Measurements from ENCODE around the gene FAM120B.

DNA sequence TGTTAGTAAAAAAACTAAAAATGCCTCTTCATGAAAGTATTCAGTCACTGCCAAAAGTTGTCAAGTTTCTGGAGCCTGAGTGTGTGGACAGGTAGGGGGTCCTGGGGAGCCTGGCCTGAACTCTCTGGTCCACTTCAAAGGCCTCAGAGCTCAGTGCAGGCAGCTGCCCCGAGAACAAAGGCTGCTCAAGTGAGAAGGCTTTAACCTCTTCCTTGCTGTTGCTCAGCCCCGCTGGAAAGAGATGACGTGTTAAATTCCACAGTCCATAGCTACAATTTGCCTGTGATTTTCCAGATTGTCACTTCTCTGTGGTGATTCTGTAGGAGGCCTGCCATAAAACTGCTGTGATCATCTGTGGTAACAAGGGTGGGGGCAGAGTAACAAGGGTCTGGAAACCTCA, 96.9 kb downstream of the FAM120B start:
- TF ChIP-seq, protein P1, sequence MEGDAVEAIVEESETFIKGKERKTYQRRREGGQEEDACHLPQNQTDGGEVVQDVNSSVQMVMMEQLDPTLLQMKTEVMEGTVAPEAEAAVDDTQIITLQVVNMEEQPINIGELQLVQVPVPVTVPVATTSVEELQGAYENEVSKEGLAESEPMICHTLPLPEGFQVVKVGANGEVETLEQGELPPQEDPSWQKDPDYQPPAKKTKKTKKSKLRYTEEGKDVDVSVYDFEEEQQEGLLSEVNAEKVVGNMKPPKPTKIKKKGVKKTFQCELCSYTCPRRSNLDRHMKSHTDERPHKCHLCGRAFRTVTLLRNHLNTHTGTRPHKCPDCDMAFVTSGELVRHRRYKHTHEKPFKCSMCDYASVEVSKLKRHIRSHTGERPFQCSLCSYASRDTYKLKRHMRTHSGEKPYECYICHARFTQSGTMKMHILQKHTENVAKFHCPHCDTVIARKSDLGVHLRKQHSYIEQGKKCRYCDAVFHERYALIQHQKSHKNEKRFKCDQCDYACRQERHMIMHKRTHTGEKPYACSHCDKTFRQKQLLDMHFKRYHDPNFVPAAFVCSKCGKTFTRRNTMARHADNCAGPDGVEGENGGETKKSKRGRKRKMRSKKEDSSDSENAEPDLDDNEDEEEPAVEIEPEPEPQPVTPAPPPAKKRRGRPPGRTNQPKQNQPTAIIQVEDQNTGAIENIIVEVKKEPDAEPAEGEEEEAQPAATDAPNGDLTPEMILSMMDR (IDR thresholded peaks at IDR 0.05 in 4 of 5, conservative IDR thresholded peaks at IDR 0.05 in 1 of 5) = no peak
- TF ChIP-seq POLR2A (IDR thresholded peaks at IDR 0.05) = no peak

Data from gastrocnemius medialis (tissue), 4 donors.